HEK293 (cell line): ENCODE measurements around the gene ARHGAP28.
A peak's percentile ranks its signal among the peaks of the same experiment; 100 is the strongest.

Experiments used
- EGR2 ChIP-seq: fragments of 450-650 bp; formaldehyde crosslinking; IDR thresholded peaks from 2 replicates; pipeline ENCODE4 v1.5.1; 2016; ENCODE audit warnings: low read depth, missing biosample characterization, missing genetic modification characterization
- GLI4 ChIP-seq: fragments of 450-650 bp; formaldehyde crosslinking; IDR thresholded peaks from 2 replicates; pipeline ENCODE4 v1.5.1; 2016; ENCODE audit warnings: missing biosample characterization, missing genetic modification characterization
- GLIS2 ChIP-seq: fragments of 450-650 bp; formaldehyde crosslinking; IDR thresholded peaks from 2 replicates; pipeline ENCODE4 v1.5.1; 2016; ENCODE audit warnings: missing biosample characterization, missing genetic modification characterization
- IKZF3 ChIP-seq: fragments of 450-650 bp; IDR thresholded peaks from 2 replicates; pipeline ENCODE4 v1.5.0; 2018; ENCODE audit warnings: missing biosample characterization, mild to moderate bottlenecking, missing genetic modification characterization, moderate library complexity
- MYNN ChIP-seq: fragments of 450-650 bp; formaldehyde crosslinking; IDR thresholded peaks from 2 replicates; pipeline ENCODE4 v1.5.1; 2016; ENCODE audit warnings: missing biosample characterization, missing genetic modification characterization, borderline replicate concordance
- RBAK ChIP-seq: fragments of 450-650 bp; formaldehyde crosslinking; IDR thresholded peaks from 2 replicates; pipeline ENCODE4 v1.5.1; 2016; ENCODE audit warnings: missing biosample characterization, missing genetic modification characterization
- REST ChIP-seq: fragments of 450-650 bp; formaldehyde crosslinking; IDR thresholded peaks from 2 replicates; pipeline ENCODE4 v1.5.1; 2016; ENCODE audit warnings: missing biosample characterization, missing genetic modification characterization
- WT1 ChIP-seq: fragments of 450-650 bp; formaldehyde crosslinking; IDR thresholded peaks from 2 replicates; pipeline ENCODE4 v1.5.1; 2016; ENCODE audit warnings: missing biosample characterization, missing genetic modification characterization
- YY2 ChIP-seq: fragments of 450-650 bp; formaldehyde crosslinking; IDR thresholded peaks from 2 replicates; pipeline ENCODE4 v1.5.1; 2016; ENCODE audit warnings: missing biosample characterization, missing genetic modification characterization
- ZBTB1 ChIP-seq: fragments of 450-650 bp; formaldehyde crosslinking; IDR thresholded peaks from 2 replicates; pipeline ENCODE4 v1.5.1; 2016; ENCODE audit warnings: missing biosample characterization, missing genetic modification characterization
- ZBTB11 ChIP-seq: fragments of 450-650 bp; formaldehyde crosslinking; conservative IDR thresholded peaks from 2 replicates; pipeline ENCODE4 v1.5.1; 2016; ENCODE audit warnings: low read depth, missing biosample characterization, missing genetic modification characterization
- ZFHX2 ChIP-seq: fragments of 450-650 bp; formaldehyde crosslinking; conservative IDR thresholded peaks from 2 replicates; pipeline ENCODE4 v1.5.1; 2016; ENCODE audit warnings: missing biosample characterization, missing genetic modification characterization
- ZFP37 ChIP-seq: fragments of 450-650 bp; formaldehyde crosslinking; IDR thresholded peaks from 2 replicates; pipeline ENCODE4 v1.5.1; 2016; ENCODE audit warnings: missing biosample characterization, missing genetic modification characterization
- ZFP41 ChIP-seq: fragments of 450-650 bp; formaldehyde crosslinking; IDR thresholded peaks from 2 replicates; pipeline ENCODE4 v1.5.1; 2016; ENCODE audit warnings: missing biosample characterization, missing genetic modification characterization, borderline replicate concordance
- ZIC2 ChIP-seq: fragments of 450-650 bp; formaldehyde crosslinking; IDR thresholded peaks from 2 replicates; pipeline ENCODE4 v1.5.1; 2016; ENCODE audit warnings: missing biosample characterization, missing genetic modification characterization
- ZNF140 ChIP-seq: fragments of 450-650 bp; formaldehyde crosslinking; IDR thresholded peaks from 2 replicates; pipeline ENCODE4 v1.5.1; 2016; ENCODE audit warnings: missing biosample characterization, missing genetic modification characterization
- ZNF146 ChIP-seq: fragments of 450-650 bp; formaldehyde crosslinking; IDR thresholded peaks from 2 replicates; pipeline ENCODE4 v1.5.1; 2016; ENCODE audit warnings: missing biosample characterization, missing genetic modification characterization
- ZNF214 ChIP-seq: fragments of 450-650 bp; formaldehyde crosslinking; IDR thresholded peaks from 2 replicates; pipeline ENCODE4 v1.5.1; 2017; ENCODE audit warnings: missing biosample characterization, mild to moderate bottlenecking, missing genetic modification characterization, borderline replicate concordance
- ZNF248 ChIP-seq: fragments of 450-650 bp; formaldehyde crosslinking; IDR thresholded peaks from 2 replicates; pipeline ENCODE4 v1.5.1; 2017; ENCODE audit warnings: missing biosample characterization, missing genetic modification characterization
- ZNF280C ChIP-seq: fragments of 450-650 bp; formaldehyde crosslinking; IDR thresholded peaks from 2 replicates; pipeline ENCODE4 v1.5.1; 2016; ENCODE audit warnings: missing biosample characterization, missing genetic modification characterization
- ZNF544 ChIP-seq: fragments of 450-650 bp; formaldehyde crosslinking; IDR thresholded peaks from 2 replicates; pipeline ENCODE4 v1.5.0; 2017; ENCODE audit warnings: missing biosample characterization, missing genetic modification characterization
- ZNF560 ChIP-seq: fragments of 450-650 bp; formaldehyde crosslinking; IDR thresholded peaks from 2 replicates; pipeline ENCODE4 v1.5.1; 2017; ENCODE audit warnings: missing biosample characterization, missing genetic modification characterization, borderline replicate concordance
- ZNF704 ChIP-seq: fragments of 450-650 bp; formaldehyde crosslinking; IDR thresholded peaks from 2 replicates; pipeline ENCODE4 v1.5.1; 2016; ENCODE audit warnings: missing biosample characterization, missing genetic modification characterization
- ZNF785 ChIP-seq: fragments of 450-650 bp; formaldehyde crosslinking; IDR thresholded peaks from 2 replicates; pipeline ENCODE4 v1.5.1; 2016; ENCODE audit warnings: missing biosample characterization, missing genetic modification characterization
- ZNF837 ChIP-seq: fragments of 450-650 bp; formaldehyde crosslinking; IDR thresholded peaks from 2 replicates; pipeline ENCODE4 v1.5.1; 2016; ENCODE audit warnings: missing biosample characterization, missing genetic modification characterization
- TF ChIP-seq, protein P1 (sequence below): fragments of 450-650 bp; formaldehyde crosslinking; IDR thresholded peaks from 2 replicates; pipeline ENCODE4 v1.5.1; 2017; ENCODE audit warnings: missing biosample characterization, missing genetic modification characterization
- TF ChIP-seq, protein P2 (sequence below): fragments of 450-650 bp; formaldehyde crosslinking; IDR thresholded peaks from 2 replicates; pipeline ENCODE4 v1.5.1; 2016; ENCODE audit warnings: missing biosample characterization, missing genetic modification characterization

ARHGAP28 gene

GRCh38 chr18:6741232-6741663, 11.7 kb downstream of the ARHGAP28 start (continued):
- TF ChIP-seq ZNF146 (tag by site-specific recombination) = no peak
- no peak for TF ChIP-seq REST (tag by site-specific recombination)
- TF ChIP-seq EGR2 (tag by site-specific recombination) = peak; percentile 37; the same call in 1 of the 2 replicates
- no peak for TF ChIP-seq GLI4 (tag by site-specific recombination)
- TF ChIP-seq ZFP41 (tag by site-specific recombination) = no peak
- TF ChIP-seq ZFP37 (tag by site-specific recombination) = peak; percentile 71; the same call in 1 of the 2 replicates
- TF ChIP-seq, protein P1, sequence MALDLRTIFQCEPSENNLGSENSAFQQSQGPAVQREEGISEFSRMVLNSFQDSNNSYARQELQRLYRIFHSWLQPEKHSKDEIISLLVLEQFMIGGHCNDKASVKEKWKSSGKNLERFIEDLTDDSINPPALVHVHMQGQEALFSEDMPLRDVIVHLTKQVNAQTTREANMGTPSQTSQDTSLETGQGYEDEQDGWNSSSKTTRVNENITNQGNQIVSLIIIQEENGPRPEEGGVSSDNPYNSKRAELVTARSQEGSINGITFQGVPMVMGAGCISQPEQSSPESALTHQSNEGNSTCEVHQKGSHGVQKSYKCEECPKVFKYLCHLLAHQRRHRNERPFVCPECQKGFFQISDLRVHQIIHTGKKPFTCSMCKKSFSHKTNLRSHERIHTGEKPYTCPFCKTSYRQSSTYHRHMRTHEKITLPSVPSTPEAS (tag by site-specific recombination) = no peak
- TF ChIP-seq ZBTB1 (tag by site-specific recombination) = no peak
- TF ChIP-seq ZNF248 = no peak
- no peak for TF ChIP-seq YY2 (tag by site-specific recombination)
- TF ChIP-seq ZNF544 (tag by site-specific recombination) = no peak
- no peak for TF ChIP-seq ZNF214 (tag by site-specific recombination)
- TF ChIP-seq ZIC2 (tag by site-specific recombination) = no peak
- no peak for TF ChIP-seq ZNF280C (tag by site-specific recombination)
- TF ChIP-seq IKZF3 = peak; percentile 67
- TF ChIP-seq, protein P2, sequence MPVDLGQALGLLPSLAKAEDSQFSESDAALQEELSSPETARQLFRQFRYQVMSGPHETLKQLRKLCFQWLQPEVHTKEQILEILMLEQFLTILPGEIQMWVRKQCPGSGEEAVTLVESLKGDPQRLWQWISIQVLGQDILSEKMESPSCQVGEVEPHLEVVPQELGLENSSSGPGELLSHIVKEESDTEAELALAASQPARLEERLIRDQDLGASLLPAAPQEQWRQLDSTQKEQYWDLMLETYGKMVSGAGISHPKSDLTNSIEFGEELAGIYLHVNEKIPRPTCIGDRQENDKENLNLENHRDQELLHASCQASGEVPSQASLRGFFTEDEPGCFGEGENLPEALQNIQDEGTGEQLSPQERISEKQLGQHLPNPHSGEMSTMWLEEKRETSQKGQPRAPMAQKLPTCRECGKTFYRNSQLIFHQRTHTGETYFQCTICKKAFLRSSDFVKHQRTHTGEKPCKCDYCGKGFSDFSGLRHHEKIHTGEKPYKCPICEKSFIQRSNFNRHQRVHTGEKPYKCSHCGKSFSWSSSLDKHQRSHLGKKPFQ (tag by site-specific recombination) = 0 out of 2 replicates have a peak, but pooled peaks have one; percentile 22
- TF ChIP-seq MYNN (tag by site-specific recombination) = no peak
- no peak for TF ChIP-seq ZNF140
- no peak for TF ChIP-seq RBAK (tag by site-specific recombination)
- no peak for TF ChIP-seq ZBTB11 (tag by site-specific recombination)
- TF ChIP-seq WT1 (tag by site-specific recombination) = peak; percentile 65
- no peak for TF ChIP-seq ZNF560
- peak; percentile 38; the same call in 1 of the 2 replicates for TF ChIP-seq ZFHX2
- TF ChIP-seq ZNF785 (tag by site-specific recombination) = no peak
- no peak for TF ChIP-seq ZNF837 (tag by site-specific recombination)
- no peak for TF ChIP-seq GLIS2 (tag by site-specific recombination)
- no peak for TF ChIP-seq ZNF704 (tag by site-specific recombination)
